CD14-positive monocyte (primary cell): ENCODE data around the gene OR5D16. TPM values are rescaled to one million over a fixed set of nuclear protein-coding genes. Genes with fewer than 3 reads are reported as not detected.

Experiments used
- DNase-seq, 3 donors: peaks; one replicate each; pipeline ENCODE4 v3.0.0-alpha.2; 2011 to 2022
- H2AFZ ChIP-seq: 2 replicates; pipeline ENCODE4 v1.6.0; 2012; ENCODE audit warnings: mild to moderate bottlenecking, low read depth, low read length, inconsistent platforms; ENCODE audit not compliant: insufficient read depth, poor library complexity, severe bottlenecking
- H3K27ac ChIP-seq, 2 donors: 1 replicate in 1 of 2; 2 replicates in 1 of 2; pipeline ENCODE4 v1.5.1; 2012 to 2013; ENCODE audit warnings: low read length in 2 of 2, control low read depth in 1 of 2, inconsistent platforms in 1 of 2, low read depth in 1 of 2, mild to moderate bottlenecking in 1 of 2
- H3K27me3 ChIP-seq, 2 donors: one replicate each; pipeline versions ENCODE4 v1.6.0 to v1.6.1; 2011 to 2013; ENCODE audit warnings: low read length in 2 of 2; ENCODE audit not compliant: control insufficient read depth in 2 of 2, insufficient read depth in 2 of 2
- H3K36me3 ChIP-seq, 2 donors: replicated peaks in 1 of 2; 1 replicate in 1 of 2; 2 replicates in 1 of 2; pipeline versions ENCODE4 v1.5.1 to v1.6.1; 2012 to 2013; ENCODE audit warnings: low read length in 2 of 2, control low read depth in 1 of 2, inconsistent platforms in 1 of 2, mild to moderate bottlenecking in 1 of 2; ENCODE audit not compliant: insufficient read depth in 2 of 2, control insufficient read depth in 1 of 2
- H3K4me1 ChIP-seq, 2 donors: 1 replicate in 1 of 2; 2 replicates in 1 of 2; pipeline versions ENCODE4 v1.5.1 to v1.6.1; 2012 to 2013; ENCODE audit warnings: low read length in 2 of 2, control low read depth in 1 of 2, inconsistent platforms in 1 of 2, mild to moderate bottlenecking in 1 of 2, moderate library complexity in 1 of 2; ENCODE audit not compliant: insufficient read depth in 2 of 2, control insufficient read depth in 1 of 2
- H3K4me2 ChIP-seq: replicated peaks from 2 replicates; pipeline ENCODE3; 2012; ENCODE audit warnings: low read length, moderate library complexity, mild to moderate bottlenecking; ENCODE audit not compliant: poor library complexity, severe bottlenecking; ENCODE audit errors: extremely low read depth
- H3K4me3 ChIP-seq, 3 experiments: fragments of 200-600 bp in 1 of 3; sonication (generic) in 1 of 3; replicated peaks in 1 of 3; 1 replicate in 2 of 3; 2 replicates in 1 of 3; pipeline ENCODE4 v1.5.1; 2011 to 2013; ENCODE audit warnings: low read length in 3 of 3, mild to moderate bottlenecking in 3 of 3, control low read depth in 2 of 3, low read depth in 2 of 3, inconsistent platforms in 1 of 3, moderate library complexity in 1 of 3
- H3K79me2 ChIP-seq: 2 replicates; pipeline ENCODE4 v1.6.0; 2012; ENCODE audit warnings: mild to moderate bottlenecking, control low read depth, inconsistent platforms, low read length, moderate library complexity; ENCODE audit not compliant: insufficient read depth
- H3K9ac ChIP-seq: 2 replicates; pipeline ENCODE4 v1.6.0; 2017; ENCODE audit warnings: low read length, mild to moderate bottlenecking; ENCODE audit not compliant: insufficient read depth, poor library complexity, severe bottlenecking
- H3K9me3 ChIP-seq, 2 donors: replicated peaks in 1 of 2; 1 replicate in 1 of 2; 2 replicates in 1 of 2; pipeline versions ENCODE4 v1.5.1 to v1.6.1; 2012 to 2013; ENCODE audit warnings: low read length in 2 of 2, control low read depth in 1 of 2; ENCODE audit not compliant: control insufficient read depth in 1 of 2, insufficient read depth in 1 of 2
- H4K20me1 ChIP-seq: 2 replicates; pipeline ENCODE4 v1.6.0; 2012; ENCODE audit warnings: mild to moderate bottlenecking, low read length, control low read depth, moderate library complexity; ENCODE audit not compliant: insufficient read depth
- H3K27ac Mint-ChIP-seq, 7 donors: one replicate each; pipeline ENCODE4 v1.8.0; 2020; ENCODE audit warnings: mild to moderate bottlenecking in 7 of 7, mixed read lengths in 7 of 7, moderate library complexity in 6 of 7, inconsistent platforms in 2 of 7
- H3K27me3 Mint-ChIP-seq, 3 donors: one replicate each; pipeline ENCODE4 v1.8.0; 2021 to 2022; ENCODE audit warnings: low read depth in 3 of 3, mild to moderate bottlenecking in 3 of 3, mixed read lengths in 3 of 3, moderate library complexity in 3 of 3, inconsistent platforms in 1 of 3
- H3K36me3 Mint-ChIP-seq, 2 donors: one replicate each; pipeline ENCODE4 v1.8.0; 2020; ENCODE audit warnings: mixed read lengths in 2 of 2, inconsistent platforms in 1 of 2, mild to moderate bottlenecking in 1 of 2
- H3K4me1 Mint-ChIP-seq: one replicate; pipeline ENCODE4 v1.8.0; 2020; ENCODE audit warnings: mild to moderate bottlenecking, mixed read lengths
- H3K4me3 Mint-ChIP-seq, 2 donors: one replicate each; pipeline ENCODE4 v1.8.0; 2020; ENCODE audit warnings: mild to moderate bottlenecking in 2 of 2, mixed read lengths in 2 of 2, moderate library complexity in 1 of 2
- H3K9me3 Mint-ChIP-seq, 7 donors: one replicate each; pipeline ENCODE4 v1.8.0; 2020 to 2022; ENCODE audit warnings: mixed read lengths in 7 of 7, mild to moderate bottlenecking in 6 of 7, moderate library complexity in 6 of 7, inconsistent platforms in 2 of 7
- CTCF ChIP-seq: fragments of 200-600 bp; IDR thresholded peaks from one replicate; pipeline ENCODE4 v1.8.0; 2022; ENCODE audit warnings: antibody characterized with exemption, mild to moderate bottlenecking
- WGBS: methylation state at CpG from one replicate; pipeline ENCODE4 v1.1.5; 2013; ENCODE audit warnings: missing lambda C conversion rate; ENCODE audit not compliant: insufficient coverage; 5-methylcytosine and 5-hydroxymethylcytosine counted together
- intact Hi-C, 2 donors: fragments of 100-400 bp; cut with micrococcal nuclease; formaldehyde crosslinking; loops; one replicate each; pipeline versions ENCODE4 v1.15.0 to v1.15.1; 2023
- polyA plus RNA-seq, 3 donors: library from polyadenylated mRNA; depleted of rRNA in 1 of 3; unstranded in 2 of 3; stranded (reverse) in 1 of 3; fragments of 300-500 nt in 2 of 3; fragments of >200 nt in 1 of 3; fragmentation: Illumina TruSeq in 2 of 3; gene quantifications; 1 replicate in 2 of 3; 2 replicates in 1 of 3; pipeline ENCODE4 v1.2.3, GENCODE V29; 2012 to 2021

OR5D16 gene
- polyA plus RNA-seq, 3 donors = not detected

GRCh38 chr11:55793321-55793720, 45.2 kb upstream of the OR5D16 start:
- H3K4me3 Mint-ChIP-seq = no peak overlapping the region
- no CpG with 5 or more reads among the region's 2 CpGs for WGBS
- Histone ChIP-seq H3K4me3 (no peak overlapping the region), H2AFZ (no peak overlapping the region), H3K79me2 (no peaks in the 10 kb centered on the region), H3K4me2 (no peak overlapping the region), H3K9ac (no peak overlapping the region), H3K27ac (no peak overlapping the region), H3K4me1 (no peaks in the 10 kb centered on the region), H3K36me3 (no peaks in the 10 kb centered on the region), H3K27me3 (no peaks in the 10 kb centered on the region), H3K9me3 (peaks cover 0 to 3% of the 10 kb centered on the region in 2 donors), H4K20me1 (no peaks in the 10 kb centered on the region)
- no peak overlapping the region for H3K27ac Mint-ChIP-seq
- H3K4me1 Mint-ChIP-seq = no peaks in the 10 kb centered on the region
- TF ChIP-seq CTCF = no peak
- DNase-seq = no peak
- intact Hi-C loops = no loop called here
- peaks cover 0 to 10% (median 2%) of the 10 kb centered on the region in 7 donors for H3K9me3 Mint-ChIP-seq
- no peaks in the 10 kb centered on the region for H3K36me3 Mint-ChIP-seq
- H3K27me3 Mint-ChIP-seq = no peaks in the 10 kb centered on the region

GRCh38 chr11:55795256-55795655, 43.3 kb upstream of the OR5D16 start, which contains the start of gene OR5D14:
TSS of gene OR5D14 (plus strand) at chr11:55795556. CDS start at chr11:55795556, 0 bp downstream.
- Histone ChIP-seq H3K4me1 (no peaks in the 10 kb centered on the region), H4K20me1 (no peaks in the 10 kb centered on the region), H3K4me2 (no peak within 1 kb of the TSS), H3K9me3 (peaks cover 3 to 4% of the 10 kb centered on the region in 2 donors), H3K79me2 (no peaks in the 10 kb centered on the region), H3K9ac (no peak within 1 kb of the TSS), H3K27me3 (no peaks in the 10 kb centered on the region), H2AFZ (no peak within 1 kb of the TSS), H3K36me3 (no peaks in the 10 kb centered on the region), H3K4me3 (no peak within 1 kb of the TSS), H3K27ac (no peak within 1 kb of the TSS)
- H3K9me3 Mint-ChIP-seq = peaks cover 2 to 10% (median 5%) of the 10 kb centered on the region in 7 donors
- no peaks in the 10 kb centered on the region for H3K27me3 Mint-ChIP-seq
- no peak within 1 kb of the TSS for H3K4me3 Mint-ChIP-seq
- no peak for TF ChIP-seq CTCF
- H3K36me3 Mint-ChIP-seq = no peaks in the 10 kb centered on the region
- intact Hi-C loops = no loop called here
- no peak for DNase-seq
- H3K4me1 Mint-ChIP-seq = no peaks in the 10 kb centered on the region
- no peak within 1 kb of the TSS for H3K27ac Mint-ChIP-seq
